ENCODE results near the gene CRYBG1.
"Not testable (repeated sequence)": the region's sequence is repeated elsewhere in the genome, so short reads cannot be mapped to it uniquely, and the experiment has no call there.

The CRYBG1 gene

GRCh38 chr6:106528521-106528920 is 168.0 kb downstream of the CRYBG1 start:
- no peak for DNase-seq

- DNase-seq: no peak
Observed at GRCh38 chr6:106529438-106529837, 168.9 kb downstream of the CRYBG1 start.

DNA sequence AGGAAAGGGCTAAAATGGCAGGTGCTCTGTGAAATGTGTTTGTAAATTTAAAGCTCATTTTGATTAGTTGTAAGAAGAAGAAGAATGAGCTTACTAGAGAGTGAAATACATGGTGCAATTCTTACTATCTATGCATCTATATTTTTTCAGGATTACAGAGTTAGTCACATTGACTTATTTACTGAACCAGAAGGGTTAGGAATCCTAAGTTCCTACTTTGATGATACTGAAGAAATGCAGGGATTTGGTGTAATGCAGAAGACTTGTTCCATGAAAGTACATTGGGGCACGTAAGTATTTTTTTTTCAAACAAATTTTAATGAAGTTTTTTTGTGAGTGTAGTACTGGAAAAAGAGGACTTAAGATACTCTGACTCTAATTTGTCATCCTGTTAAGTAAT is 169.5 kb downstream of the CRYBG1 start:
- DNase-seq: no peak

DNA sequence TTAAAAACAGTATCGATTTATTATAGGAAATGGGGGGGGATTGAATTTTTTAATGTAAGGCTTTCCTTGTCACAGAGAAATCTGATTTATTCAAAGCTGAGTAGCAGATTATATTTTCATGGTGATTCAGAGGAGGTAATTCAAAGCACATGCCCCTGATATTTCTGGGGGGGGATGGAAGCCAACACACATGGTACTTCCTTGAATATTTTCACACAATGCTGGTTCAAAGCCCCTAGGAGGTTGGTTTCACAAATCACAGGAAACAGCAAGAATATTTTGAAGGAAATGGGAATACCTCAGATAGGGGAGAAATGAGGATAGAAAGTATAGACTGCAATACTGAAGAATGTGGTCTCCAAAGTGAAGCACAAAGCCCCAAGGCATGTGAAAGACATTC is 170.0 kb downstream of the CRYBG1 start:
- no peak for DNase-seq

GRCh38 chr6:106533054-106533453 is 172.5 kb downstream of the CRYBG1 start:
- no peak for DNase-seq

DNA sequence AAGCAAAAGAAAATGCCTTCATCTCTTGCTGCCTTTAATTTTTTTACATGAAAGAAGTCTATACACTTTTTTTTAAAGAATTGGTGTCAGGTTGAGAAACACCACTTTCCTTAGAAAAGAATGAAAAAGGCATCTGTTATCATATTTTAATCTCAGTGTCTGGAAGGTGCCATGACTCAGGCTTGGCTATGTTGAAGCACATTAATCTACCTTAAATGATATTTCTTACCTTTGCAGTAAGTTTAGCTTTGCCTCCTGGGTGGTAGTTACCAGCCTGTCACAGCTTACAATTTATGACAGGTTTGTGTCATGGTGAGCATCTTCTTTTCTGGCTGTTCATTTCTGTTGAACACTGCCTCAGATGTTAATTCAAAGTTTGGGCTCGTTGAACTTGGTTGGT is 173.5 kb downstream of the CRYBG1 start:
- DNase-seq: no peak

GRCh38 chr6:106534564-106534982 is 174.1 kb downstream of the CRYBG1 start:
- DNase-seq: no peak

- DNase-seq: no peak
Observed at GRCh38 chr6:106535012-106535411, 174.5 kb downstream of the CRYBG1 start.

DNA sequence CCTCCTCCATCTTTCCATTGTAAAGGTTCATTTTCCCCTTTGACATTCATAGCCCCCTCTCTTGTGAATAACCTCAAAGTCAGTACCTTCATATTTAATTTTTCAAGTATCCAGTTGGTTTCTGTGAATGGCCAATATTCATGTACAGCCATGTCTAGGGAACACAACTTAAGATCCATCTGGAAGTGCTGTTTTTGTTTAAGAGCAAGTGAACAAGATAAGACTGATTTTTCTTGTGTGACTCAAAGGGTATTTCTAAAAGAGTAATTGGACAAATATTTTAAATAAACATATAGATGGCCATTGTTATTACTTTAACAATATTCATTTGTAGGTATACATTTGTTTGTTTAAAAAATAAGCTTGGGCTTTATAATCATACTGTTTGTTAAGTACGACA is 175.8 kb downstream of the CRYBG1 start:
- no peak for DNase-seq

- DNase-seq: no peak
Observed at GRCh38 chr6:106536851-106537250, 176.3 kb downstream of the CRYBG1 start.

DNA sequence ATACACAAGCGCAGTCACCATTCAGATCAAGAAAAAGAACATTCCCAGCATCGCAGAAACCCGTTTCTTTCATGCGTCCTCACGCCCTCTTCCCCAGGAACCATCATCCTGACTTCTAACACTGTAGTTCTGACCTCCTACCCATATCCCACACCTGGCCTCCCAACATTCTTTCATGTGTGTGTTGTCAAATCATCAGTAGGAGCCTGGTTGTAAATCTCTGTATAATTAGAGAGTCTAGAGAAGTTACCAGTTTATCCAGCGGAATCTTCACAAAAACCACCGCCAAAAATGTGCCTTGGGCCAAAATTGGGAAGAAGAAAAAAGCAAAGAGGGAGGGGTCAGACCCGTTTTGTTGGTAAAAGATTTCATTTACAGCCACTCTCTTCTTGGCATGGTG is 177.1 kb downstream of the CRYBG1 start:
- DNase-seq: no peak

GRCh38 chr6:106538145-106538544 is 177.6 kb downstream of the CRYBG1 start:
- DNase-seq: peak; percentile 32

DNA sequence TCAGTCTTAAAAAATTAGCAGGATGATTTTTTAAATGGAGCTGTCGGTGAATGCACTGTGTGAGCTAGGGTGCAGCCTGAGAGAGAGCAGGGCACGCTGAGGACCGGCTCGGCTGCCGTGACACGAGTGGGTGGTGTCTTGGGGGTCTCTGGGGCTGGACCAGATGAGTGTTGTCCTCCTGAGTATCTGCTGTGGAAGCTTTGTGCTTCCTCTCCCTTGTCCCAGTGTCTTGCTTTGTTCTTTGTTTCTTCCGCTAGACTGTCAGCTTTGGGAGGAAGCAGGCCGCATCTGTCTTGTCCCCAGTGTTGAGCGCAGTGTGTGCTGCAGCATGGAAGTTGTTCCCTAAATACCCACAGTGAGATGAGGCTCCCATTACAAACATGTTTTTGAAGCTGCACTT is 179.4 kb downstream of the CRYBG1 start:
- DNase-seq: no peak

GRCh38 chr6:106540432-106540831 is 179.9 kb downstream of the CRYBG1 start:
- DNase-seq: no peak

GRCh38 chr6:106540907-106541306 is 180.4 kb downstream of the CRYBG1 start:
- no peak for DNase-seq

- DNase-seq: no peak
Observed at GRCh38 chr6:106546261-106546690, 185.8 kb downstream of the CRYBG1 start.

- DNase-seq: no peak
Observed at GRCh38 chr6:106546691-106547414, 186.3 kb downstream of the CRYBG1 start.

DNA sequence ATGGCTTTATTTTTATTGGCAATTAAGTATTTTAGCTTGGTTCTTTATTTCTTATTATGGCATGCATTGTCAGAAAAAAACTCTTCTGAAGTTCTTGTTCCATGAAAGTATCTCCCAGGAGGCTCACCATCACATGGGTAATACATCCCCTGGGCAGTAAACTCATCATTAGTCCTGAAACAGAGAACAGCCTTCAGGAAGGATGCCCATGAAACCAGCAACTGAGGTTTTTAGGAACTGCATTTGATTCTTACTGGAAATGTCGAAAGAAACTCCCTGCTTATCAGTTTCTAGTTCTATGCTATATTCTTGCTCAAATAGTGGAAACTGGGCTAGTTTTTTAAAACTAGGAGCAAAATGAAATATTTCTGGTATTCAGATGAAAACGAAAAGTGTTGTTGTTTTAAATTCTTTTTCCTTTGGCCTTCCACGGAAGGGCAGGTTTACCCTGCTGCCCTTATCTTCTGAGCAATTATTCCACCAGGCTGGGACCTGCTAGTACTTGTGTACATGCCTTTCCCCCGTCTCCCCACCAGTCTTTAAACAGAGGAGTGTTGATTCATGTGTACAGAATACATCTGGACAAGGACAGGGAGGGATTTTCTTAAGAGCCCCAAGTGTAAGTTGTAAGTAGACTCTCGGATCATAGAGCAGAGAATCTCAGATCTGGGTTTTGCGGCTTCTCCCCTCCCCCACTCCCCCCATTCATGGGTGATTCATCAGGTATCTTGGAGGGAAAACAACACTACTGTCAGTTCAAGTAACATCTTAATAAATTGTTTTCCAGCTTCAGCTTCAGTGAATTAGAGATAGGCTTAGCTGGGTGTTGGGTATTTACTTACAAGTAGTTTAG is 187.3 kb downstream of the CRYBG1 start:
- no peak for DNase-seq

DNA sequence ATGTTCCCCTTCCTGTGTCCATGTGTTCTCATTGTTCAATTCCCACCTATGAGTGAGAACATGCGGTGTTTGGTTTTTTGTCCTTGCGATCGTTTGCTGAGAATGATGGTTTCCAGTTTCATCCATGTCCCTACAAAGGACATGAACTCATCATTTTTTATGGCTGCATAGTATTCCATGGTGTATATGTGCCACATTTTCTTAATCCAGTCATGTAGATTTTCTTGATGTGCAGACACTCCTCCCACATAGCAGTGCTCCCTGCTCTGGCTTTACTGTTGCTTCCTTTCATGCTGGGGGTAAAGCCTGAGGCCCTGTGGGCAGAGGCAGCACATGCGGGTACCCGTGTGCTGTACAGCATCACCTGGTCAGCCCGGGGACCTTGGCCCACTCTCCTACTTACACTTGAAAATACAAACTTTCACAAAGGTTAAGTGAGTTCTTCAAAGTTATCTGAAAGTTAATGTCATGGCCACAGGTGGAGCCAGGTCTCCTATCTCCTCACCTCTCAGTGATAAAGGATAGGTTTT is 188.5 kb downstream of the CRYBG1 start:
- not testable (repeated sequence) for DNase-seq

- no peak for DNase-seq
Observed at GRCh38 chr6:106549521-106549920, 189.0 kb downstream of the CRYBG1 start.

GRCh38 chr6:106551155-106551554 is 190.6 kb downstream of the CRYBG1 start:
- DNase-seq: no peak

- no peak for DNase-seq
Observed at GRCh38 chr6:106553440-106553839, 192.9 kb downstream of the CRYBG1 start.

GRCh38 chr6:106555767-106556166 is 195.2 kb downstream of the CRYBG1 start:
- DNase-seq: no peak

GRCh38 chr6:106556368-106556960 is 195.9 kb downstream of the CRYBG1 start:
- DNase-seq: no peak

All from CD4-positive, alpha-beta T cell treated with Interleukin-15 for 1 hour (primary cell).